Sigmoid colon (tissue), 4 donors: Measurements from ENCODE around the gene DEPDC1.

Source experiments
- POLR2A ChIP-seq, 2 donors: fragments of 450-650 bp; IDR thresholded peaks; one replicate each; pipeline ENCODE4 v1.6.1; 2016; ENCODE audit warnings: antibody characterized with exemption in 2 of 2, mild to moderate bottlenecking in 2 of 2, moderate library complexity in 2 of 2
- POLR2AphosphoS5 ChIP-seq, 4 donors: sonication (generic); formaldehyde crosslinking; IDR thresholded peaks; one replicate each; pipeline ENCODE4 v1.6.1; 2017; ENCODE audit warnings: antibody characterized with exemption in 4 of 4
- TF ChIP-seq, protein P1 (sequence below), 4 experiments: fragments of 450-650 bp in 3 of 4; fragments of 200-600 bp in 1 of 4; IDR thresholded peaks; one replicate each; pipeline ENCODE4 v1.5.1; 2016 to 2019; ENCODE audit warnings: antibody characterized with exemption in 4 of 4, mild to moderate bottlenecking in 3 of 4, moderate library complexity in 2 of 4

DNA sequence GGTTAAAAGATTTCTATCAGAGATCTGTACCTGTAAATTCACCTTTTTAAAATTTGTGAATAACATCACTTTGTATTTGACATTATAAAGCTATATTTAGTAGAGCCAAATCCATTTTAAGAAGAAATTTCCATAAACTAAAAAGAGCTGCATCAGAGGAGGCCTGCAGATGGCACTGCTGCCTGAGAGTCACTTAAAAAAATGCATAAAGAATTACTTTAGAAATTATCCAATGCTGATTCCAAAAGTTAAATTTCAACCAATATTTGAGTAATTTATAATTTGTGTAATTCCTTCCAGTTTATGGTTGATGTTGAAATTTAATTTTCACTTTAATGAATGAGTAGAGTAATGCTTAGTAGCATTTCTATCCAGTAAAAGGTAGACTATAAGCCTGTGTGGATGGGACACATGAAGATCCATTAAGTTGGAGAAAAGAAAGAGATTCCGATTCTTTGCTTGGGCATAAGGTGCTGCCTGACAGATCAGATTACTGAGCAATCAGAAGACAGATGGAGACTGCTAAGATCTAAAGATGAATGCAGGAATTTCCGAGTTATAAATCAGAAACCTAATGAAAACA lies 26.4 kb downstream of the DEPDC1 start:
- TF ChIP-seq, protein P1, sequence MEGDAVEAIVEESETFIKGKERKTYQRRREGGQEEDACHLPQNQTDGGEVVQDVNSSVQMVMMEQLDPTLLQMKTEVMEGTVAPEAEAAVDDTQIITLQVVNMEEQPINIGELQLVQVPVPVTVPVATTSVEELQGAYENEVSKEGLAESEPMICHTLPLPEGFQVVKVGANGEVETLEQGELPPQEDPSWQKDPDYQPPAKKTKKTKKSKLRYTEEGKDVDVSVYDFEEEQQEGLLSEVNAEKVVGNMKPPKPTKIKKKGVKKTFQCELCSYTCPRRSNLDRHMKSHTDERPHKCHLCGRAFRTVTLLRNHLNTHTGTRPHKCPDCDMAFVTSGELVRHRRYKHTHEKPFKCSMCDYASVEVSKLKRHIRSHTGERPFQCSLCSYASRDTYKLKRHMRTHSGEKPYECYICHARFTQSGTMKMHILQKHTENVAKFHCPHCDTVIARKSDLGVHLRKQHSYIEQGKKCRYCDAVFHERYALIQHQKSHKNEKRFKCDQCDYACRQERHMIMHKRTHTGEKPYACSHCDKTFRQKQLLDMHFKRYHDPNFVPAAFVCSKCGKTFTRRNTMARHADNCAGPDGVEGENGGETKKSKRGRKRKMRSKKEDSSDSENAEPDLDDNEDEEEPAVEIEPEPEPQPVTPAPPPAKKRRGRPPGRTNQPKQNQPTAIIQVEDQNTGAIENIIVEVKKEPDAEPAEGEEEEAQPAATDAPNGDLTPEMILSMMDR (IDR thresholded peaks at IDR 0.05): peak in 2 of 4 experiments; percentile 19 to 49
- TF ChIP-seq POLR2A (IDR thresholded peaks at IDR 0.05): no peak
- no peak for TF ChIP-seq POLR2AphosphoS5 (IDR thresholded peaks at IDR 0.05)
